Lung (tissue), 12 donors: Measurements from ENCODE around the gene MYRIP. TPM values are rescaled to one million over a fixed set of nuclear protein-coding genes. Genes with fewer than 3 reads are reported as not detected.

Source experiments
- ATAC-seq: fragments of 200-7000 bp; cut with Tn5 transposase; one replicate; pipeline ENCODE4 v1.9.1; 2020; ENCODE audit warnings: moderate number of reproducible peaks; ENCODE audit not compliant: insufficient read depth, low FRiP score
- DNase-seq, 3 donors: peaks; one replicate each; pipeline ENCODE4 v3.0.0-alpha.2; 2013 to 2017
- H3K27ac ChIP-seq, 2 donors: one replicate each; pipeline ENCODE4 v1.5.1; 2013; ENCODE audit warnings: mild to moderate bottlenecking in 2 of 2, moderate library complexity in 2 of 2, control low read depth in 1 of 2, inconsistent platforms in 1 of 2, low read depth in 1 of 2, low read length in 1 of 2
- H3K27me3 ChIP-seq, 3 donors: one replicate each; pipeline ENCODE4 v1.5.1; 2013; ENCODE audit warnings: low read length in 2 of 3; ENCODE audit not compliant: control insufficient read depth in 3 of 3, insufficient read depth in 3 of 3
- H3K36me3 ChIP-seq, 4 donors: one replicate each; pipeline ENCODE4 v1.5.1; 2013; ENCODE audit warnings: low read length in 4 of 4, mild to moderate bottlenecking in 1 of 4, moderate library complexity in 1 of 4; ENCODE audit not compliant: control insufficient read depth in 4 of 4, insufficient read depth in 4 of 4
- H3K4me1 ChIP-seq, 5 donors: one replicate each; pipeline ENCODE4 v1.5.1; 2013; ENCODE audit warnings: low read length in 5 of 5, mild to moderate bottlenecking in 2 of 5, moderate library complexity in 1 of 5; ENCODE audit not compliant: control insufficient read depth in 5 of 5, insufficient read depth in 5 of 5
- H3K4me3 ChIP-seq: one replicate; pipeline ENCODE4 v1.5.1; 2013; ENCODE audit warnings: mild to moderate bottlenecking, control low read depth, moderate library complexity
- H3K9ac ChIP-seq, 2 donors: one replicate each; pipeline ENCODE4 v1.5.1; 2013; ENCODE audit warnings: low read length in 2 of 2, control low read depth in 1 of 2; ENCODE audit not compliant: insufficient read depth in 1 of 2
- H3K9me3 ChIP-seq, 4 donors: one replicate each; pipeline ENCODE4 v1.5.1; 2013; ENCODE audit warnings: low read length in 3 of 4, mild to moderate bottlenecking in 1 of 4, moderate library complexity in 1 of 4; ENCODE audit not compliant: control insufficient read depth in 4 of 4, insufficient read depth in 3 of 4
- WGBS, 2 donors: extraction: QIAGEN DNeasy Blood & Tissue Kit; methylation state at CpG; one replicate each; pipeline ENCODE4 v1.1.7; 2013; 5-methylcytosine and 5-hydroxymethylcytosine counted together
- polyA plus RNA-seq, 2 donors: library from polyadenylated mRNA; stranded (reverse); fragments of 200-250 nt; gene quantifications; one replicate each; pipeline ENCODE4 v1.2.1, GENCODE V29; 2013
- total RNA-seq, 2 donors: library from RNA; depleted of rRNA in 1 of 2; stranded (reverse); fragments of >200 nt in 1 of 2; gene quantifications; one replicate each; pipeline ENCODE4 v1.2.1, GENCODE V29; 2014 to 2021
- TF ChIP-seq, protein P1 (sequence below): IDR thresholded peaks from 2 replicates; pipeline ENCODE4 v1.5.1; 2012; ENCODE audit warnings: mild to moderate bottlenecking; ENCODE audit errors: control extremely low read depth, extremely low read depth
- donor health status: control.
- donor health status: control.
- donor health status: Bipolar disorder and iron deficiency.
- donor health status: healthy.
- donor health status: DM: yes; HTN: yes; CAD: no.

MYRIP gene
- total and polyA plus RNA-seq, 4 donors = 0.30 to 2.5 (median 0.77) TPM

GRCh38 chr3:40287248-40287647 is 477.8 kb downstream of the MYRIP start:
- Histone ChIP-seq H3K4me1 (peaks cover 0 to 3% (median 0%) of the 10 kb centered on the region in 5 donors), H3K9me3 (no peaks in the 10 kb centered on the region), H3K27me3 (no peaks in the 10 kb centered on the region), H3K27ac (no peak overlapping the region), H3K36me3 (peaks cover 0 to 4% (median 0%) of the 10 kb centered on the region in 4 donors), H3K9ac (no peak overlapping the region), H3K4me3 (no peak overlapping the region)
- WGBS, 2 donors = 89 to 93% methylated on average over 2 of the region's 2 CpGs
- DNase-seq (no peak), ATAC-seq (no peak)
- TF ChIP-seq, protein P1, sequence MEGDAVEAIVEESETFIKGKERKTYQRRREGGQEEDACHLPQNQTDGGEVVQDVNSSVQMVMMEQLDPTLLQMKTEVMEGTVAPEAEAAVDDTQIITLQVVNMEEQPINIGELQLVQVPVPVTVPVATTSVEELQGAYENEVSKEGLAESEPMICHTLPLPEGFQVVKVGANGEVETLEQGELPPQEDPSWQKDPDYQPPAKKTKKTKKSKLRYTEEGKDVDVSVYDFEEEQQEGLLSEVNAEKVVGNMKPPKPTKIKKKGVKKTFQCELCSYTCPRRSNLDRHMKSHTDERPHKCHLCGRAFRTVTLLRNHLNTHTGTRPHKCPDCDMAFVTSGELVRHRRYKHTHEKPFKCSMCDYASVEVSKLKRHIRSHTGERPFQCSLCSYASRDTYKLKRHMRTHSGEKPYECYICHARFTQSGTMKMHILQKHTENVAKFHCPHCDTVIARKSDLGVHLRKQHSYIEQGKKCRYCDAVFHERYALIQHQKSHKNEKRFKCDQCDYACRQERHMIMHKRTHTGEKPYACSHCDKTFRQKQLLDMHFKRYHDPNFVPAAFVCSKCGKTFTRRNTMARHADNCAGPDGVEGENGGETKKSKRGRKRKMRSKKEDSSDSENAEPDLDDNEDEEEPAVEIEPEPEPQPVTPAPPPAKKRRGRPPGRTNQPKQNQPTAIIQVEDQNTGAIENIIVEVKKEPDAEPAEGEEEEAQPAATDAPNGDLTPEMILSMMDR = no peak

DNA sequence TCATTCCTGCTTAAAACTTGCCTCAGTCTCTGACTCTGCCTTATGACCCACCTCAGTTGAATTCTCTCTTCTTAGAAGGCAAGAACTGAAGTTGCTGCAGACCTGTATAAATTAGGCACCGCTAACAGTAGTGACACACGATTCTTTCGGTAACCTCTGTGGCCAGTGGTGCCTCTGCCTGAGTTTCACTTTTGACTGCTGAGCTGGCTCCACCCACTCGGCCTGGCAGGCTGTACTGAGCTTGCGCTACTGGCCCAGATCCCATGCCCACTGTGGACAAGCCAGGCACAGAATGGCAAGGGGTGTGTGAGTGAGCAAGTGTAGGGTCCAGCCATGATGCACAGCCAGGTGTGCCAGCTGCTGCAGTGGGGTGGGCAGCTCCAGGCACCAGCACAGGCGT is 481.0 kb downstream of the MYRIP start:
- Histone ChIP-seq H3K36me3 (peaks cover 0 to 6% (median under 1%) of the 10 kb centered on the region in 4 donors), H3K9ac (no peak overlapping the region), H3K9me3 (no peaks in the 10 kb centered on the region), H3K4me1 (peaks cover 0 to 3% (median 0%) of the 10 kb centered on the region in 5 donors), H3K4me3 (no peak overlapping the region), H3K27ac (peak overlapping the region in 1 of 2 donors; percentile 82), H3K27me3 (no peaks in the 10 kb centered on the region)
- WGBS, 2 donors = 91 to 97% methylated on average over 6 of the region's 6 CpGs
- ATAC-seq = no peak
- TF ChIP-seq, protein P1 = no peak
- no peak for DNase-seq

DNA sequence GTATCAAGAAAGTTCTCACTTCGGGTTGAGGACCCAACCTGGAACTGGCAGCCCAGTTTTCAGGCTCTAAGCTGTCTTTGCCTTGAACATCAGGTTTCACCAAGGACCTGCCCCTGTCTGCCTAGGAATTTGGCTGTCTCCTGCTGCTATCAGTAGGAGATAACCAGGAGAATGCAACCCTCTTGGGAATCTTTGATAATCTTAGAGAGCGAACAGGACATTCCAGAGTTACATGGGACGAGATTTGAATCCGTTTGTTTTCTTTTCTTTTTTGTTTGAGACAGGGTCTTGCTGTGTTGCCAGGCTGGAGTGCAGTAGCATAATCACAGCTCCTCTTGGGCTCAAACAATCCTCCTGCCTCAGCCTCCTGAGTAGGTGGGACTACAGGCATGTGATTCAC is 482.1 kb downstream of the MYRIP start:
- ATAC-seq = no peak
- DNase-seq = no peak
- TF ChIP-seq, protein P1 = no peak
- no peak overlapping the region for H3K9ac ChIP-seq
- no peaks in the 10 kb centered on the region for H3K27me3 ChIP-seq
- no peak overlapping the region for H3K4me3 ChIP-seq
- peaks cover 0 to 8% (median under 1%) of the 10 kb centered on the region in 4 donors for H3K36me3 ChIP-seq
- H3K27ac ChIP-seq = peak overlapping the region in 1 of 2 donors; percentile 82
- H3K4me1 ChIP-seq = peaks cover 0 to 3% (median 0%) of the 10 kb centered on the region in 5 donors
- H3K9me3 ChIP-seq = no peaks in the 10 kb centered on the region
- 94 to 96% methylated on average over 4 of the region's 4 CpGs for WGBS, 2 donors
